ENCODE results near the gene ATRAID.

DNA sequence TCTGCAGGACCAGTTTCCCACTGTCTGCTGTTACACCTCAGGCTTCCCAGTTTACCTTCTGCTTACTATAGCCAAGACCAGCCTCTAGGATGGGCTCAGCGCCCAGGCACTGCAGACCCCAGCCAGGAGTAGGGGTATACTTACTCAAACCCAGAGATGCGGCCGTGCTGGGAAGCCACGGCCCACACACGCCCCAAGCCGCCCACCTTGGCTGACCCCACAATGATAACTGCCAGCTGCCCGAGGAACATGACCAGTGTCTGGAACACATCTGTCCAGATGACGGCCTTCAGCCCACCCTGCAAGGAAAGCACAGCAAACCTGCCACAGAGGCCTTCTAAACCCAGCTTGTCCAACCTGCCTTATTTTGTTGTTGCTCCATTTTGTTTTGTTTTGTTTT is 6.6 kb upstream of the ATRAID start:
- TF ChIP-seq, protein P1, sequence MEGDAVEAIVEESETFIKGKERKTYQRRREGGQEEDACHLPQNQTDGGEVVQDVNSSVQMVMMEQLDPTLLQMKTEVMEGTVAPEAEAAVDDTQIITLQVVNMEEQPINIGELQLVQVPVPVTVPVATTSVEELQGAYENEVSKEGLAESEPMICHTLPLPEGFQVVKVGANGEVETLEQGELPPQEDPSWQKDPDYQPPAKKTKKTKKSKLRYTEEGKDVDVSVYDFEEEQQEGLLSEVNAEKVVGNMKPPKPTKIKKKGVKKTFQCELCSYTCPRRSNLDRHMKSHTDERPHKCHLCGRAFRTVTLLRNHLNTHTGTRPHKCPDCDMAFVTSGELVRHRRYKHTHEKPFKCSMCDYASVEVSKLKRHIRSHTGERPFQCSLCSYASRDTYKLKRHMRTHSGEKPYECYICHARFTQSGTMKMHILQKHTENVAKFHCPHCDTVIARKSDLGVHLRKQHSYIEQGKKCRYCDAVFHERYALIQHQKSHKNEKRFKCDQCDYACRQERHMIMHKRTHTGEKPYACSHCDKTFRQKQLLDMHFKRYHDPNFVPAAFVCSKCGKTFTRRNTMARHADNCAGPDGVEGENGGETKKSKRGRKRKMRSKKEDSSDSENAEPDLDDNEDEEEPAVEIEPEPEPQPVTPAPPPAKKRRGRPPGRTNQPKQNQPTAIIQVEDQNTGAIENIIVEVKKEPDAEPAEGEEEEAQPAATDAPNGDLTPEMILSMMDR (IDR thresholded peaks at IDR 0.05), result no peak
- TF ChIP-seq EP300 (IDR thresholded peaks at IDR 0.05), result no peak
- no peak for TF ChIP-seq POLR2AphosphoS5 (IDR thresholded peaks at IDR 0.05)
- TF ChIP-seq POLR2A (IDR thresholded peaks at IDR 0.05), result no peak

Measured in stomach (tissue), 4 donors.